ENCODE results near the gene TNPO3. TPM values are rescaled to one million over a fixed set of nuclear protein-coding genes. Genes with fewer than 3 reads are reported as not detected.

TNPO3 gene
- total and polyA plus RNA-seq, 10 of the 15 experiments (the other 5 are each of a cell fraction or from before 2014, with no cell fraction given) = 17.6 to 91.8 (median 65.9) TPM

GRCh38 chr7:129047761-129048160, 7.2 kb downstream of the TNPO3 start (continued):
- TF ChIP-seq ZBTB11 (CRISPR knock-in tag; IDR thresholded peaks at IDR 0.05) = no peak
- TF ChIP-seq MYB (IDR thresholded peaks at IDR 0.05; ENCODE audit: borderline replicate concordance, low read depth, low read length) = no peak
- TF ChIP-seq NBN (IDR thresholded peaks at IDR 0.05) = no peak
- no peak for TF ChIP-seq ZNF217 (IDR thresholded peaks at IDR 0.05)
- no peak for TF ChIP-seq ATF2 (IDR thresholded peaks at IDR 0.05; ENCODE audit: low read length)
- no peak for TF ChIP-seq ZNF592 (IDR thresholded peaks at IDR 0.05)
- TF ChIP-seq FOXM1 (IDR thresholded peaks at IDR 0.05; ENCODE audit: low read depth, low read length) = no peak
